Measurements from ENCODE around the gene SRRM1. TPM values are rescaled to one million over a fixed set of nuclear protein-coding genes. Genes with fewer than 3 reads are reported as not detected.

Gene SRRM1
- total RNA-seq, 3 donors from 2014 or later (not counting 1 experiment from before 2014, with no cell fraction given), result 291 to 314 (median 302) TPM

DNA sequence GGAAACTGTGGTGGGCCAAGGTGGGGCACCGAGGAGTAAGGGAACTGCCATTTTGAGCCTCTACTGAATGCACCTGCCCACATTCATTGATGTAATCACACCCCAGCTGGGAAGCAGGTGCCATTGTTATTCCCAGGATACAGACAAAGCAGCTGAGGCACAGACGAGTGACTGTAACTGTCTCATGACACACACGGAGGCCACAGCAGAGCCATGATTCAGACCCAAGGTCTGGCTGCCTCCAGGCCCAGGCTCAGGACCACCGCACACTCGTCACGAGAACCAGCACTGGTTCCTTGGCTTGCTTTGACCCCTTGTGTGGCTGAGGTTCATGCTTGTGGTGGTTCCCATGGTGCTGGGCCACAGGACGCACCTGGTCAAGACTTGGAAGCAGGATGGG, 56.5 kb downstream of the SRRM1 start:
- Mint-ChIP-seq H3K27ac (no peak overlapping the region), H3K4me1 (peaks cover 22 to 29% of the 10 kb centered on the region in 2 donors), H3K36me3 (no peaks in the 10 kb centered on the region), H3K4me3 (no peak overlapping the region), H3K9me3 (no peaks in the 10 kb centered on the region), H3K27me3 (ENCODE audit: low read depth in 2 of 2) (no peaks in the 10 kb centered on the region)
- Histone ChIP-seq H3K4me3 (ENCODE audit: low read length) (no peak overlapping the region), H3K27me3 (ENCODE audit: control insufficient read depth, insufficient read depth, low read length) (no peaks in the 10 kb centered on the region), H3K9me3 (ENCODE audit: control insufficient read depth, insufficient read depth, low read length) (no peaks in the 10 kb centered on the region), H3K36me3 (ENCODE audit: control insufficient read depth, insufficient read depth, low read length) (no peaks in the 10 kb centered on the region), H3K4me1 (ENCODE audit: control insufficient read depth, insufficient read depth, low read length) (peaks cover 25% of the 10 kb centered on the region), H3K27ac (ENCODE audit: low read length) (no peak overlapping the region)
- intact Hi-C loops (cut with micrococcal nuclease), result no loop called here
- DNase-seq, result no peak
- 88% methylated on average over 7 of the region's 7 CpGs for WGBS (ENCODE audit: insufficient coverage)
- TF ChIP-seq, protein P1, sequence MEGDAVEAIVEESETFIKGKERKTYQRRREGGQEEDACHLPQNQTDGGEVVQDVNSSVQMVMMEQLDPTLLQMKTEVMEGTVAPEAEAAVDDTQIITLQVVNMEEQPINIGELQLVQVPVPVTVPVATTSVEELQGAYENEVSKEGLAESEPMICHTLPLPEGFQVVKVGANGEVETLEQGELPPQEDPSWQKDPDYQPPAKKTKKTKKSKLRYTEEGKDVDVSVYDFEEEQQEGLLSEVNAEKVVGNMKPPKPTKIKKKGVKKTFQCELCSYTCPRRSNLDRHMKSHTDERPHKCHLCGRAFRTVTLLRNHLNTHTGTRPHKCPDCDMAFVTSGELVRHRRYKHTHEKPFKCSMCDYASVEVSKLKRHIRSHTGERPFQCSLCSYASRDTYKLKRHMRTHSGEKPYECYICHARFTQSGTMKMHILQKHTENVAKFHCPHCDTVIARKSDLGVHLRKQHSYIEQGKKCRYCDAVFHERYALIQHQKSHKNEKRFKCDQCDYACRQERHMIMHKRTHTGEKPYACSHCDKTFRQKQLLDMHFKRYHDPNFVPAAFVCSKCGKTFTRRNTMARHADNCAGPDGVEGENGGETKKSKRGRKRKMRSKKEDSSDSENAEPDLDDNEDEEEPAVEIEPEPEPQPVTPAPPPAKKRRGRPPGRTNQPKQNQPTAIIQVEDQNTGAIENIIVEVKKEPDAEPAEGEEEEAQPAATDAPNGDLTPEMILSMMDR (IDR thresholded peaks at IDR 0.05), result no peak
- ATAC-seq, result no peak

DNA sequence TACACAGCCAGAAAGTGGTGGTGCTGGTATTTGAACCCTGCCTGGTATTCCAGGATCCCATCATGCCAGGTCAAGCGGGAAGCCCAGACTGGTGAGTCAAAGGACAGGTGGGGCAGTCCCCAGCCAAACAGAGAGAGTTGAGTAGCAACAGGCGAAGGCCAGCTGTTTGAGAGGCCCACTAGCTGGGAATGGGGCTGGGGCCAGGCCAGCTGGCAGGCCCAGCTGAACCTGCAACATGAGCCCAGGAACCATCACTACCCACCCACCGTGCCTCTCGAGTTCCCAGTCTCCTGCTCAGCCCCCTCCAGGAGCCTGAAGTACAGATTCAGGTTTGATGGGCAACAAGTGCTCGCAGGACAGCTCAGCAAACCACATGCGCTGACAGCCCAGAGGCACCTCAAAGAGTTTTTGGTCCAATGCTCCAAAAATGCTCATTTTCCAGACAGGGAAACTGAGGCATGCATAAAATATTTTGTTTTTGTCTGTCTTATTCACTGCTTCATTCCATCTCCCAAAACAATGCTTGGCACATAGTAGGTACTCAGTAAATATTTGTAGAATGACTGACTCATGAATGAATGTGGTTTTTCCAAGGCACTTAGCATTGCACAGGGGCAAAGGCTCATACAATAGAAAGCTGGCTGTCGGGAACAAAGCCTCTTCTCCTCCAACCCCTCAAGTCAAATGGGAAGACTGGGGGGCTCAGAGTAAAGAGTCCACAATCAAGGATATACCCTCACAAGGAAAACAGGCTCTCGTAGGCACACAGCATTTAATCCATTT, 59.6 kb downstream of the SRRM1 start:
- no peak overlapping the region for H3K4me3 ChIP-seq (ENCODE audit: low read length)
- TF ChIP-seq, protein P1 (IDR thresholded peaks at IDR 0.05), result no peak
- no peaks in the 10 kb centered on the region for H3K36me3 ChIP-seq (ENCODE audit: control insufficient read depth, insufficient read depth, low read length)
- 91% methylated on average over 7 of the region's 8 CpGs for WGBS (ENCODE audit: insufficient coverage)
- no peaks in the 10 kb centered on the region for H3K9me3 ChIP-seq (ENCODE audit: control insufficient read depth, insufficient read depth, low read length)
- no peaks in the 10 kb centered on the region for H3K27me3 Mint-ChIP-seq (ENCODE audit: low read depth in 2 of 2)
- no peaks in the 10 kb centered on the region for H3K36me3 Mint-ChIP-seq
- no peak overlapping the region for H3K27ac Mint-ChIP-seq
- no peak overlapping the region for H3K4me3 Mint-ChIP-seq
- no peak overlapping the region for H3K27ac ChIP-seq (ENCODE audit: low read length)
- no peak for DNase-seq
- H3K9me3 Mint-ChIP-seq, result no peaks in the 10 kb centered on the region
- H3K4me1 Mint-ChIP-seq, result peaks cover 11 to 16% of the 10 kb centered on the region in 2 donors
- intact Hi-C loops (cut with micrococcal nuclease), result no loop called here
- H3K4me1 ChIP-seq (ENCODE audit: control insufficient read depth, insufficient read depth, low read length), result peaks cover 12% of the 10 kb centered on the region
- H3K27me3 ChIP-seq (ENCODE audit: control insufficient read depth, insufficient read depth, low read length), result no peaks in the 10 kb centered on the region
- ATAC-seq, result no peak

DNA sequence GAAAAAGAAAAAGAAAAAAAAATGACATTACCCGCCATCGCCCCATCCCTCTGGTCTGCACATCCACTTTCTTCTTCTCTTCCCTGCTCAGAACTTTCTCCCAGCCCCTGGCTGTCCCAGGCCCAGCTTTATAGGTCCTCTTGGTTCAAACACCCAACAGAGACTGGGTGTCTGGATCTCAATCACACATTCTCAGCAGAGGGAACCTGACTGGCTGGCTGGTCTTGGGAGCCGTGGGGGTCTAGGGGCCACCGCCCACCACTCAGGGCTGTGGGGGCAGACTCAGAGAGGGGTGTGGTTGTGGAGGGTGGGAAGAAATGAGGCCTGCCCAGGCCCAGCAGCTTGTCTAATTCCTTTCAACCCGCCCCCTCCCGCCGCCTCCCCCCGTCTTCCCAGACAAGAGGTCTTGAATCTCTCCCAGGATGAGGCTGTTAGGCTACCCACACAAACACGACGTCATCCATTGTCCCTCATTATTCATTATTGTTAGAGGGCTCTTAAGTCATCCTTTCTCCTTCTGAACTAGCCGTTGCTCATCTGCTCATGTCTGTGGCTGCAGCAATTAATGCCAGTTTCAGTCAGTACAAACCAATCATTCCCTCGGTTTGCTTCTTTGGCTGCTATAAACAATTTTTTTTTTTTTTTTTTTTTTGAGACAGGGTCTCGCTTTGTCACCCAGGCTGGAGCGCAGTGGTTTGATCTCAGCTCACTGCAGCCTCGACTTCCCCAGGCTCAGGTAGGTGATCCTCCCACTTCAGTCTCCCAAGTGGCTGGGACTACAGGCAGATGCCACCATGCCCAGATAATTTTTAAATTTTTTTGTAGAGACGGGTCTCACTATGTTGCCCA, 61.5 kb downstream of the SRRM1 start:
- Histone ChIP-seq H3K36me3 (ENCODE audit: control insufficient read depth, insufficient read depth, low read length) (no peaks in the 10 kb centered on the region), H3K4me3 (ENCODE audit: low read length) (no peak overlapping the region), H3K4me1 (ENCODE audit: control insufficient read depth, insufficient read depth, low read length) (peaks cover 15% of the 10 kb centered on the region), H3K27ac (ENCODE audit: low read length) (no peak overlapping the region), H3K27me3 (ENCODE audit: control insufficient read depth, insufficient read depth, low read length) (no peaks in the 10 kb centered on the region), H3K9me3 (ENCODE audit: control insufficient read depth, insufficient read depth, low read length) (no peaks in the 10 kb centered on the region)
- DNase-seq (no peak), ATAC-seq (no peak)
- H3K27me3 Mint-ChIP-seq (ENCODE audit: low read depth in 2 of 2), result no peaks in the 10 kb centered on the region
- H3K4me1 Mint-ChIP-seq, result peaks cover 18 to 25% of the 10 kb centered on the region in 2 donors
- intact Hi-C loops (cut with micrococcal nuclease), result no loop called here
- WGBS (ENCODE audit: insufficient coverage), result 90% methylated on average over 15 of the region's 16 CpGs
- H3K4me3 Mint-ChIP-seq, result no peak overlapping the region
- peak overlapping the region in 1 of 2 donors; percentile 79 for H3K27ac Mint-ChIP-seq
- no peaks in the 10 kb centered on the region for H3K9me3 Mint-ChIP-seq
- H3K36me3 Mint-ChIP-seq, result no peaks in the 10 kb centered on the region
- TF ChIP-seq, protein P1 (IDR thresholded peaks at IDR 0.05), result no peak
